Hematopoietic multipotent progenitor cell (in vitro differentiated cells): ENCODE measurements around the gene CPED1. TPM values are rescaled to one million over a fixed set of nuclear protein-coding genes. Genes with fewer than 3 reads are reported as not detected.
A peak's percentile ranks its signal among the peaks of the same experiment; 100 is the strongest.
"Not testable (repeated sequence)": the region's sequence is repeated elsewhere in the genome, so short reads cannot be mapped to it uniquely, and the experiment has no call there.

ENCODE experiments used
- DNase-seq, 3 donors: peaks; one replicate each; pipeline ENCODE4 v3.0.0-alpha.2; 2011 to 2015; ENCODE audit warnings: low read depth in 2 of 3, low spot score in 2 of 3
- total RNA-seq: library from RNA; depleted of rRNA; stranded (reverse); fragments of >200 nt; gene quantifications from one replicate; pipeline ENCODE4 v1.2.3, GENCODE V29; 2012

Gene CPED1
- total RNA-seq, 1 donor, result 9.2 TPM

- DNase-seq, result no peak
Measured at GRCh38 chr7:121301446-121302213, 313.1 kb downstream of the CPED1 start.

GRCh38 chr7:121302214-121302745, 313.8 kb downstream of the CPED1 start:
- no peak for DNase-seq

GRCh38 chr7:121303422-121304101, 315.1 kb downstream of the CPED1 start:
- no peak for DNase-seq

- DNase-seq, result no peak
Measured at GRCh38 chr7:121304102-121304658, 315.7 kb downstream of the CPED1 start.

GRCh38 chr7:121305109-121305508, 316.6 kb downstream of the CPED1 start:
- DNase-seq, result no peak

GRCh38 chr7:121306565-121306964, 318.1 kb downstream of the CPED1 start:
- DNase-seq, result no peak

- no peak for DNase-seq
Measured at GRCh38 chr7:121307021-121307574, 318.6 kb downstream of the CPED1 start.

GRCh38 chr7:121313220-121313792, 324.8 kb downstream of the CPED1 start:
- DNase-seq, result no peak

- DNase-seq, result no peak
Measured at GRCh38 chr7:121313793-121314676, 325.5 kb downstream of the CPED1 start.

- not testable (repeated sequence) for DNase-seq
Measured at GRCh38 chr7:121315170-121315569, 326.7 kb downstream of the CPED1 start.

- no peak for DNase-seq
Measured at GRCh38 chr7:121322460-121322859, 333.9 kb downstream of the CPED1 start.

- no peak for DNase-seq
Measured at GRCh38 chr7:121323515-121324302, 335.2 kb downstream of the CPED1 start.

GRCh38 chr7:121327671-121328070, 339.2 kb downstream of the CPED1 start:
- no peak for DNase-seq

GRCh38 chr7:121328508-121329190, 340.1 kb downstream of the CPED1 start, which contains the start of gene WNT16:
Gene WNT16 (plus strand): TSS chr7:121329000. CDS start chr7:121329293, 293 bp downstream.
- no peak for DNase-seq

- DNase-seq, result peak in 1 of 3 donors; percentile 17
Measured at GRCh38 chr7:121329191-121330052, 340.9 kb downstream of the CPED1 start.

GRCh38 chr7:121330053-121330833, 341.7 kb downstream of the CPED1 start:
- DNase-seq, result no peak

- no peak for DNase-seq
Measured at GRCh38 chr7:121331048-121331447, 342.5 kb downstream of the CPED1 start.
